ENCODE results near the gene NCOA7. TPM values are rescaled to one million over a fixed set of nuclear protein-coding genes. Genes with fewer than 3 reads are reported as not detected.

NCOA7 gene
- total and polyA plus RNA-seq, 9 of the 15 experiments (the other 6 are each of a cell fraction or from before 2014, with no cell fraction given) = 5.8 to 14.6 (median 9.3) TPM

- Histone ChIP-seq H3K27ac (ENCODE audit: extremely low read depth, low read depth, low read length) (no peak overlapping the region), H3K36me3 (ENCODE audit: control insufficient read depth, insufficient read depth, low read length) (peaks cover 18% of the 10 kb centered on the region), H4K20me1 (replicated peaks; ENCODE audit: control insufficient read depth, insufficient read depth, low read length) (no peaks in the 10 kb centered on the region), H3K9me3 (replicated peaks; ENCODE audit: control insufficient read depth, insufficient read depth, low read depth, low read length) (no peaks in the 10 kb centered on the region), H3K9me1 (ENCODE audit: control insufficient read depth, insufficient read depth, low read length) (no peaks in the 10 kb centered on the region), H3K27me3 (ENCODE audit: control insufficient read depth in 2 of 2, insufficient read depth in 2 of 2, low read length in 2 of 2) (no peaks in the 10 kb centered on the region), H3K4me2 (ENCODE audit: insufficient read depth, low read length) (no peak overlapping the region), H2AFZ (ENCODE audit: low read depth, low read length) (no peak overlapping the region), H3K4me3 (no peak overlapping the region), H3K79me2 (ENCODE audit: control insufficient read depth, insufficient read depth, low read length) (0 out of 3 replicates have a peak, but pooled peaks cover 7% of the 10 kb centered on the region), H3K4me1 (replicated peaks in 1 of 2; ENCODE audit: control insufficient read depth in 2 of 2, insufficient read depth in 2 of 2, low read length in 2 of 2) (peaks cover 0 to 23% of the 10 kb centered on the region in 2 experiments; a peak in 2 of 5 replicates), H3K9ac (ENCODE audit: insufficient read depth in 1 of 2, low read depth in 2 of 2, low read length in 2 of 2) (no peak overlapping the region)
- TF ChIP-seq NRF1 (conservative IDR thresholded peaks at IDR 0.05 in 1 of 2, IDR thresholded peaks at IDR 0.05 in 1 of 2) (no peak), RAD21 (CRISPR knock-in tag; conservative IDR thresholded peaks at IDR 0.05 in 1 of 2, IDR thresholded peaks at IDR 0.05 in 1 of 2) (no peak), ARID1B (IDR thresholded peaks at IDR 0.05) (peak; percentile 31; the same call in 1 of the 2 replicates), SMARCE1 (IDR thresholded peaks at IDR 0.05) (0 out of 2 replicates have a peak, but pooled peaks have one; percentile 17), ZNF134 (CRISPR knock-in tag; conservative IDR thresholded peaks at IDR 0.05) (no peak), SPI1 (IDR thresholded peaks at IDR 0.05; ENCODE audit: borderline replicate concordance, low read depth, low read length) (peak; percentile 71), SAFB2 (IDR thresholded peaks at IDR 0.05; ENCODE audit: borderline replicate concordance, low read depth, low read length, severe bottlenecking) (no peak), ELF1 (tag; IDR thresholded peaks at IDR 0.05) (no peak), MBD1 (CRISPR knock-in tag; IDR thresholded peaks at IDR 0.05) (no peak), TCF3 (CRISPR knock-in tag; IDR thresholded peaks at IDR 0.05) (peak; percentile 25; the same call in 1 of the 2 replicates), CBFA2T3 (IDR thresholded peaks at IDR 0.05) (peak; percentile 42; the same call in 1 of the 2 replicates)
- FAIRE-seq = peak; percentile 70
- in situ Hi-C loops (cut with MboI) = no loop called here
- DNase-seq (ENCODE audit: extremely low read depth in 1 of 4, low spot score in 3 of 4) = peak in 2 of 4 experiments; percentile 16 to 28
- ChIA-PET CTCF (ENCODE audit: low intra/inter-chr PET ratio) (no interaction called here), POLR2A (interaction anchor here (1.1 kb wide), 1 partner anchor 10 kb away, joined by 3 read pairs; no protein-coding TSS in a partner anchor)
- intact Hi-C loops (cut with micrococcal nuclease) = no loop called here
- ATAC-seq = peak; percentile 66
- no TSS peak for BruUV-seq (replicated peaks)
- WGBS (ENCODE audit: insufficient coverage, low coverage, missing lambda C conversion rate) = 33% methylated on average over 4 of the region's 4 CpGs
These were observed 29.0 kb downstream of the NCOA7 start for GRCh38 chr6:125819535-125820326.
